IMR-90 (cell line): ENCODE results near the gene NIPAL1. TPM values are rescaled to one million over a fixed set of nuclear protein-coding genes. Genes with fewer than 3 reads are reported as not detected.

Experiments used
- ATAC-seq: fragments of 200-7000 bp; cut with Tn5 transposase; 2 replicates; pipeline ENCODE4 v1.9.1; 2020; ENCODE audit warnings: low read depth, mild to moderate bottlenecking, moderate library complexity
- BruUV-seq: library from RNA; stranded (reverse); fragments of 400-500 nt; replicated peaks from 2 replicates; lab custom pipeline; 2021; lab: Mats Ljungman, UMichigan
- CTCF ChIA-PET: fragments of 300-600 bp; formaldehyde crosslinking; extraction: SDS; loops from one replicate; lab custom pipeline; 2021; ENCODE audit warnings: antibody characterized with exemption; lab: Yijun Ruan, JAX
- POLR2A ChIA-PET: fragments of 300-600 bp; sonication (Branson Sonifier 250); formaldehyde crosslinking; loops from one replicate; lab custom pipeline; 2022; ENCODE audit warnings: antibody characterized with exemption; ENCODE audit not compliant: unreplicated experiment; lab: Charles Lee
- DNase-seq: peaks from one replicate; pipeline ENCODE4 v3.0.0; 2013
- H2AFZ ChIP-seq: replicated peaks from 2 replicates; pipeline ENCODE3; 2013; ENCODE audit warnings: low read length, mild to moderate bottlenecking; ENCODE audit not compliant: poor library complexity
- H2AK5ac ChIP-seq: 2 replicates; pipeline ENCODE4 v1.6.1; 2013; ENCODE audit warnings: low read depth, low read length, inconsistent platforms
- H2AK9ac ChIP-seq: replicated peaks from 2 replicates; pipeline ENCODE3; 2013; ENCODE audit warnings: mild to moderate bottlenecking, low read depth, low read length, moderate library complexity; ENCODE audit not compliant: poor library complexity
- H2BK120ac ChIP-seq: 2 replicates; pipeline ENCODE4 v1.6.1; 2013; ENCODE audit warnings: low read depth, low read length, inconsistent platforms
- H2BK15ac ChIP-seq: 3 replicates; pipeline ENCODE4 v1.6.1; 2013; ENCODE audit warnings: low read depth, low read length, inconsistent platforms
- H2BK20ac ChIP-seq: 2 replicates; pipeline ENCODE4 v1.6.1; 2013; ENCODE audit warnings: low read depth, mild to moderate bottlenecking, inconsistent platforms, low read length, moderate library complexity
- H2BK5ac ChIP-seq: 2 replicates; pipeline ENCODE4 v1.6.1; 2013; ENCODE audit warnings: mild to moderate bottlenecking, low read depth, low read length, inconsistent platforms; ENCODE audit not compliant: poor library complexity, severe bottlenecking
- H3K14ac ChIP-seq: replicated peaks from 2 replicates; pipeline ENCODE4 v1.6.1; 2013; ENCODE audit warnings: low read depth, low read length, inconsistent platforms
- H3K18ac ChIP-seq: 2 replicates; pipeline ENCODE4 v1.6.1; 2013; ENCODE audit warnings: low read depth, low read length, control low read depth
- H3K23ac ChIP-seq: 2 replicates; pipeline ENCODE4 v1.6.1; 2013; ENCODE audit warnings: low read depth, low read length, inconsistent platforms
- H3K27ac ChIP-seq: 2 replicates; pipeline ENCODE4 v1.5.1; 2013; ENCODE audit warnings: mild to moderate bottlenecking, control low read depth, low read length; ENCODE audit not compliant: insufficient read depth
- H3K27me3 ChIP-seq: 2 replicates; pipeline ENCODE4 v1.6.1; 2013; ENCODE audit warnings: low read length; ENCODE audit not compliant: control insufficient read depth, insufficient read depth
- H3K36me3 ChIP-seq: 2 replicates; pipeline ENCODE4 v1.6.1; 2013; ENCODE audit warnings: low read length, mixed read lengths; ENCODE audit not compliant: control insufficient read depth, insufficient read depth
- H3K4ac ChIP-seq: 2 replicates; pipeline ENCODE4 v1.6.1; 2013; ENCODE audit warnings: low read depth, low read length, inconsistent platforms
- H3K4me1 ChIP-seq: 2 replicates; pipeline ENCODE4 v1.6.1; 2013; ENCODE audit warnings: low read length, mixed read lengths; ENCODE audit not compliant: control insufficient read depth, insufficient read depth
- H3K4me2 ChIP-seq: 2 replicates; pipeline ENCODE4 v1.6.1; 2013; ENCODE audit warnings: low read depth, mild to moderate bottlenecking, control low read depth, low read length, moderate library complexity
- H3K4me3 ChIP-seq: 2 replicates; pipeline ENCODE4 v1.5.1; 2013; ENCODE audit warnings: low read depth, mild to moderate bottlenecking, control low read depth, low read length, moderate library complexity; ENCODE audit not compliant: insufficient read depth
- H3K56ac ChIP-seq: 2 replicates; pipeline ENCODE4 v1.6.1; 2013; ENCODE audit warnings: low read length, inconsistent platforms; ENCODE audit not compliant: insufficient read depth; ENCODE audit errors: extremely low read depth
- H3K79me1 ChIP-seq, 2 experiments: 2 replicates each; pipeline ENCODE4 v1.6.1; 2013; ENCODE audit warnings: low read length in 2 of 2, inconsistent platforms in 1 of 2, low read depth in 1 of 2
- H3K9ac ChIP-seq: 2 replicates; pipeline ENCODE4 v1.6.1; 2013; ENCODE audit warnings: low read depth, low read length, control low read depth
- H3K9me1 ChIP-seq: 2 replicates; pipeline ENCODE4 v1.6.1; 2013; ENCODE audit warnings: low read length, inconsistent platforms; ENCODE audit not compliant: insufficient read depth
- H3K9me3 ChIP-seq: 2 replicates; pipeline ENCODE4 v1.6.1; 2013; ENCODE audit warnings: low read length; ENCODE audit not compliant: control insufficient read depth, insufficient read depth
- H4K20me1 ChIP-seq: 2 replicates; pipeline ENCODE4 v1.6.1; 2013; ENCODE audit warnings: low read length, inconsistent platforms; ENCODE audit not compliant: insufficient read depth
- H4K5ac ChIP-seq: 2 replicates; pipeline ENCODE4 v1.6.1; 2013; ENCODE audit warnings: mild to moderate bottlenecking, low read depth, low read length, control low read depth
- H4K8ac ChIP-seq, 2 experiments: 2 replicates each; pipeline ENCODE4 v1.6.1; 2013; ENCODE audit warnings: low read depth in 2 of 2, low read length in 2 of 2, control low read depth in 1 of 2, inconsistent platforms in 1 of 2
- H4K91ac ChIP-seq: 2 replicates; pipeline ENCODE4 v1.6.1; 2013; ENCODE audit warnings: low read depth, low read length, inconsistent platforms; ENCODE audit not compliant: insufficient read depth
- CTCF ChIP-seq: conservative IDR thresholded peaks from 2 replicates; pipeline ENCODE4 v1.5.1; 2012; ENCODE audit warnings: mild to moderate bottlenecking, low read depth, low read length, improper control_type of control experiment
- MAZ ChIP-seq: IDR thresholded peaks from 2 replicates; pipeline ENCODE4 v1.6.1; 2012; ENCODE audit warnings: low read depth, mild to moderate bottlenecking, low read length, improper control_type of control experiment, moderate library complexity, borderline replicate concordance
- MXI1 ChIP-seq: IDR thresholded peaks from 2 replicates; pipeline ENCODE4 v1.6.1; 2012; ENCODE audit warnings: low read depth, mild to moderate bottlenecking, low read length, moderate library complexity, borderline replicate concordance
- NFE2L2 ChIP-seq: fragments of 150-350 bp; IDR thresholded peaks from 2 replicates; pipeline ENCODE4 v1.6.1; 2016; ENCODE audit warnings: low read depth, mild to moderate bottlenecking, low read length
- POLR2A ChIP-seq: IDR thresholded peaks from 2 replicates; pipeline ENCODE4 v1.6.1; 2012; ENCODE audit warnings: mild to moderate bottlenecking, low read depth, low read length
- RFX5 ChIP-seq: IDR thresholded peaks from 2 replicates; pipeline ENCODE4 v1.8.0; 2012; ENCODE audit warnings: low read depth, mild to moderate bottlenecking, low read length, moderate library complexity
- SMC3 ChIP-seq: fragments of 150-350 bp; IDR thresholded peaks from 2 replicates; pipeline ENCODE4 v1.6.1; 2016; ENCODE audit warnings: low read depth, mild to moderate bottlenecking, antibody characterized with exemption, low read length, moderate library complexity
- USF2 ChIP-seq: fragments of 150-350 bp; IDR thresholded peaks from 2 replicates; pipeline ENCODE4 v1.6.1; 2017; ENCODE audit warnings: mild to moderate bottlenecking, antibody characterized with exemption, low read length, low read depth
- WGBS, 2 experiments: methylation state at CpG; one replicate each; pipeline versions ENCODE4 v1.1.5 to v1.1.7; 2013; ENCODE audit warnings: missing lambda C conversion rate in 2 of 2; ENCODE audit not compliant: insufficient read length in 1 of 2; ENCODE audit errors: extremely low coverage in 2 of 2; 5-methylcytosine and 5-hydroxymethylcytosine counted together
- dilution Hi-C: fragments of 300-500 bp; cut with HindIII; formaldehyde crosslinking; loops from one replicate; pipeline ENCODE4 v1.14.3; 2018; ENCODE audit warnings: low sequenced_read_pairs; ENCODE audit not compliant: unreplicated experiment
- in situ Hi-C: fragments of 300-500 bp; cut with MboI; formaldehyde crosslinking; loops from 3 replicates; pipeline ENCODE4 v1.14.3; 2019; ENCODE audit warnings: low sequenced_read_pairs, inconsistent platforms, mixed read lengths
- intact Hi-C: fragments of 100-400 bp; cut with micrococcal nuclease; formaldehyde crosslinking; loops from 2 replicates; pipeline ENCODE4 v1.10.0; 2022
- polyA plus RNA-seq, 3 experiments: library from polyadenylated mRNA; depleted of rRNA; stranded (reverse); fragments of >200 nt; gene quantifications; 2 replicates each; pipeline ENCODE4 v1.2.3, GENCODE V29; 2012; ENCODE audit warnings: low replicate concordance in 1 of 3
- total RNA-seq: library from RNA; depleted of rRNA; stranded (reverse); fragments of >200 nt; gene quantifications from 2 replicates; pipeline ENCODE4 v1.2.3, GENCODE V29; 2012

Gene NIPAL1
- total and polyA plus RNA-seq, 2 of the 4 experiments (the other 2 are of a cell fraction), result 0.89 to 1.1 TPM

DNA sequence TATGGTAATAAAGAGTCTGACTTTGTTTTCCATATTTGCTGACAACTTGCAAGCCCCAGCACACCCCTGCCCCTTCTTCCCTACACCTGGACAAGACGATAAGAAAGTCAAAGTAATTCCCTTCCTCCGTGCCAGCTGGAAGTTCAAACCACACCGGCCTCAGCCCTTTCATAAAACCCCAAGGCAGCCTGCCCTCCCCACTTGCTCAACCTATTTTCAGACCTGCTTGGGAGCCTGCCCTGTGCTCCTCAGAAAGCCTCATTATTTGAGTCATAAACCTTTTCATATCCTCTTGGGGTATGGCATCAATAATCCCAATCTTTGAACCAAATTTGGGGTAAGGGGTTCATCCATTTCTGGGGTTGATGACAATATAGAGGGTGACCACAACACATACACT is 29.5 kb downstream of the NIPAL1 start:
- H3K9me1 ChIP-seq, result no peaks in the 10 kb centered on the region
- no CpG with 5 or more reads among the region's 3 CpGs for WGBS, 2 experiments
- no peak overlapping the region for H3K14ac ChIP-seq
- TF ChIP-seq CTCF, result no peak
- no peak for TF ChIP-seq MAZ
- TF ChIP-seq NFE2L2, result no peak
- no peak for TF ChIP-seq MXI1
- no peak for TF ChIP-seq USF2
- TF ChIP-seq POLR2A, result no peak
- no peak for TF ChIP-seq SMC3
- TF ChIP-seq RFX5, result no peak
- H3K23ac ChIP-seq, result no peak overlapping the region
- no peak overlapping the region for H4K8ac ChIP-seq
- ATAC-seq, result no peak
- H2BK20ac ChIP-seq, result no peak overlapping the region
- no peaks in the 10 kb centered on the region for H3K4me1 ChIP-seq
- H4K91ac ChIP-seq, result no peak overlapping the region
- no peak overlapping the region for H2BK15ac ChIP-seq
- DNase-seq, result no peak
- no peak overlapping the region for H3K4me2 ChIP-seq
- no peak overlapping the region for H3K18ac ChIP-seq
- intact Hi-C loops (no loop called here), dilution Hi-C loops (no loop called here), in situ Hi-C loops (no loop called here)
- peaks cover 6% of the 10 kb centered on the region for H3K27me3 ChIP-seq
- no peaks in the 10 kb centered on the region for H3K79me1 ChIP-seq
- H3K9me3 ChIP-seq, result no peaks in the 10 kb centered on the region
- H4K5ac ChIP-seq, result no peak overlapping the region
- no peak overlapping the region for H2AFZ ChIP-seq
- CTCF ChIA-PET, result no interaction called here
- no peak overlapping the region for H2BK120ac ChIP-seq
- no peak overlapping the region for H3K4me3 ChIP-seq
- POLR2A ChIA-PET, result no interaction called here
- no peak overlapping the region for H3K4ac ChIP-seq
- BruUV-seq, result no TSS peak
- no peaks in the 10 kb centered on the region for H3K36me3 ChIP-seq
- H3K9ac ChIP-seq, result no peak overlapping the region
- no peak overlapping the region for H3K27ac ChIP-seq
- H4K20me1 ChIP-seq, result no peaks in the 10 kb centered on the region
- H2BK5ac ChIP-seq, result no peak overlapping the region
- H3K56ac ChIP-seq, result no peak overlapping the region
- H2AK9ac ChIP-seq, result no peak overlapping the region
- no peak overlapping the region for H2AK5ac ChIP-seq
